Naive thymus-derived CD4-positive, alpha-beta T cell (primary cell): Measurements from ENCODE around the gene LYRM4. TPM values are rescaled to one million over a fixed set of nuclear protein-coding genes. Genes with fewer than 3 reads are reported as not detected.

ENCODE experiments used
- ATAC-seq: fragments of 150-1000 bp; cut with Tn5 transposase; 2 replicates; pipeline ENCODE4 v1.10.0; 2021; ENCODE audit warnings: mild to moderate bottlenecking, moderate library complexity
- CTCF ChIA-PET: fragments of 350-600 bp; sonication (Branson Sonifier 250); formaldehyde crosslinking; loops from one replicate; lab custom pipeline; 2021; ENCODE audit warnings: antibody characterized with exemption; lab: Charles Lee
- POLR2A ChIA-PET: fragments of 350-600 bp; sonication (Branson Sonifier 250); formaldehyde crosslinking; loops from one replicate; lab custom pipeline; 2021; ENCODE audit warnings: antibody characterized with exemption, inconsistent platforms; lab: Charles Lee
- DNase-seq, 9 donors: peaks; one replicate each; pipeline versions ENCODE4 v3.0.0 to v3.0.0-alpha.2; 2020 to 2022; ENCODE audit warnings: mixed read lengths in 1 of 9
- H3K27ac ChIP-seq: one replicate; pipeline ENCODE4 v1.7.0; 2013; ENCODE audit warnings: mild to moderate bottlenecking, low read depth, low read length, moderate library complexity
- H3K27me3 ChIP-seq, 2 donors: one replicate each; pipeline ENCODE4 v1.7.0; 2013; ENCODE audit warnings: low read length in 2 of 2, mild to moderate bottlenecking in 2 of 2, moderate library complexity in 2 of 2; ENCODE audit not compliant: control insufficient read depth in 2 of 2, insufficient read depth in 2 of 2
- H3K36me3 ChIP-seq, 3 experiments: 1 replicate in 2 of 3; 2 replicates in 1 of 3; pipeline ENCODE4 v1.7.0; 2013; ENCODE audit warnings: low read length in 3 of 3, mild to moderate bottlenecking in 3 of 3, moderate library complexity in 1 of 3; ENCODE audit not compliant: insufficient read depth in 3 of 3, control insufficient read depth in 2 of 3
- H3K4me1 ChIP-seq, 2 donors: one replicate each; pipeline ENCODE4 v1.7.0; 2013; ENCODE audit warnings: low read length in 2 of 2, mild to moderate bottlenecking in 2 of 2, moderate library complexity in 1 of 2; ENCODE audit not compliant: control insufficient read depth in 2 of 2, insufficient read depth in 2 of 2
- H3K4me3 ChIP-seq: 2 replicates; pipeline ENCODE4 v1.7.0; 2013; ENCODE audit warnings: mild to moderate bottlenecking, low read length
- H3K9me3 ChIP-seq, 3 experiments: 1 replicate in 2 of 3; 2 replicates in 1 of 3; pipeline ENCODE4 v1.7.0; 2013; ENCODE audit warnings: low read length in 3 of 3; ENCODE audit not compliant: control insufficient read depth in 2 of 3
- H3K27ac Mint-ChIP-seq, 9 donors: one replicate each; pipeline ENCODE4 v1.8.0; 2020 to 2022; ENCODE audit warnings: mixed read lengths in 9 of 9, mild to moderate bottlenecking in 8 of 9, moderate library complexity in 5 of 9, inconsistent platforms in 2 of 9
- H3K27me3 Mint-ChIP-seq, 5 donors: one replicate each; pipeline ENCODE4 v1.8.0; 2021 to 2022; ENCODE audit warnings: mixed read lengths in 5 of 5, mild to moderate bottlenecking in 1 of 5
- H3K36me3 Mint-ChIP-seq, 5 donors: one replicate each; pipeline ENCODE4 v1.8.0; 2020 to 2022; ENCODE audit warnings: mixed read lengths in 5 of 5, mild to moderate bottlenecking in 3 of 5, inconsistent platforms in 1 of 5
- H3K4me1 Mint-ChIP-seq, 7 donors: one replicate each; pipeline ENCODE4 v1.8.0; 2020 to 2022; ENCODE audit warnings: mixed read lengths in 7 of 7, mild to moderate bottlenecking in 3 of 7, inconsistent platforms in 1 of 7
- H3K4me3 Mint-ChIP-seq, 10 donors: one replicate each; pipeline ENCODE4 v1.8.0; 2020 to 2022; ENCODE audit warnings: mild to moderate bottlenecking in 10 of 10, mixed read lengths in 10 of 10, moderate library complexity in 6 of 10, inconsistent platforms in 2 of 10
- H3K9me3 Mint-ChIP-seq, 11 donors: one replicate each; pipeline ENCODE4 v1.8.0; 2020 to 2022; ENCODE audit warnings: mixed read lengths in 11 of 11, mild to moderate bottlenecking in 4 of 11, inconsistent platforms in 1 of 11, moderate library complexity in 1 of 11
- intact Hi-C, 2 donors: fragments of 100-400 bp; cut with micrococcal nuclease; formaldehyde crosslinking; loops; one replicate each; pipeline ENCODE4 v1.15.1; 2023
- polyA plus RNA-seq, 2 donors: library from polyadenylated mRNA; unstranded; fragments of 300-500 nt; fragmentation: Illumina TruSeq; gene quantifications; one replicate each; pipeline ENCODE4 v1.2.3, GENCODE V29; 2021
- total RNA-seq, 6 experiments: library from RNA in 5 of 6; stranded (reverse) in 5 of 6; gene quantifications; 1 replicate in 5 of 6; 2 replicates in 1 of 6; pipeline ENCODE4 v1.2.3 and lab custom pipeline; 2021 to 2026

The LYRM4 gene
- total and polyA plus RNA-seq, 7 experiments from 2014 or later, result 15.1 to 61.6 (median 24.4) TPM

DNA sequence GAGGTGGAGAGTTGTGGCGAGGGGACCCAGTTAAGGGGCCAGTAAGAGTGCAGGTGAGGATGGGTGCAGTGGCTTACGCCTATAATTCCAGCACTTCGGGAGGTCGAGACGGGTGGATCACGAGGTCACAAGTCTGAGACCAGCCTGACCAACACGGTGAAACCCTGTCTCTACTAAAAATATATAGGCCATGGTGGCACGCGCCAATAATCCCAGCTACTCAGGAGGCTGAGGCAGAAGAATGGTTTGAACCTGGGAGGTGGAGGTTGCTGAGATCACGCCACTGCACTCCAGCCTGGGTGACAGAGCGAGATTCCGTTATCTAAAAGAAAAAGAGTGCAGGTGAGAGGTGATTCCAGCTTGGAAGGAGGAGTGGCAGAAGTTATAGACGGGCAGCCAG is 147.7 kb downstream of the LYRM4 start:
- H3K9me3 ChIP-seq, result no peaks in the 10 kb centered on the region
- peaks cover 0 to 4% (median 0%) of the 10 kb centered on the region in 3 experiments for H3K36me3 ChIP-seq
- DNase-seq (no peak), ATAC-seq (no peak)
- no peaks in the 10 kb centered on the region for H3K27me3 ChIP-seq
- POLR2A ChIA-PET, result no interaction called here
- Mint-ChIP-seq H3K36me3 (peaks cover 0 to 29% (median 12%) of the 10 kb centered on the region in 5 donors), H3K4me1 (no peaks in the 10 kb centered on the region), H3K4me3 (no peak overlapping the region), H3K9me3 (peaks cover 0 to 2% (median 0%) of the 10 kb centered on the region in 11 donors), H3K27ac (no peak overlapping the region), H3K27me3 (no peaks in the 10 kb centered on the region)
- CTCF ChIA-PET, result no interaction called here
- H3K27ac ChIP-seq, result no peak overlapping the region
- no peaks in the 10 kb centered on the region for H3K4me1 ChIP-seq
- no peak overlapping the region for H3K4me3 ChIP-seq
- intact Hi-C loops, result no loop called here

DNA sequence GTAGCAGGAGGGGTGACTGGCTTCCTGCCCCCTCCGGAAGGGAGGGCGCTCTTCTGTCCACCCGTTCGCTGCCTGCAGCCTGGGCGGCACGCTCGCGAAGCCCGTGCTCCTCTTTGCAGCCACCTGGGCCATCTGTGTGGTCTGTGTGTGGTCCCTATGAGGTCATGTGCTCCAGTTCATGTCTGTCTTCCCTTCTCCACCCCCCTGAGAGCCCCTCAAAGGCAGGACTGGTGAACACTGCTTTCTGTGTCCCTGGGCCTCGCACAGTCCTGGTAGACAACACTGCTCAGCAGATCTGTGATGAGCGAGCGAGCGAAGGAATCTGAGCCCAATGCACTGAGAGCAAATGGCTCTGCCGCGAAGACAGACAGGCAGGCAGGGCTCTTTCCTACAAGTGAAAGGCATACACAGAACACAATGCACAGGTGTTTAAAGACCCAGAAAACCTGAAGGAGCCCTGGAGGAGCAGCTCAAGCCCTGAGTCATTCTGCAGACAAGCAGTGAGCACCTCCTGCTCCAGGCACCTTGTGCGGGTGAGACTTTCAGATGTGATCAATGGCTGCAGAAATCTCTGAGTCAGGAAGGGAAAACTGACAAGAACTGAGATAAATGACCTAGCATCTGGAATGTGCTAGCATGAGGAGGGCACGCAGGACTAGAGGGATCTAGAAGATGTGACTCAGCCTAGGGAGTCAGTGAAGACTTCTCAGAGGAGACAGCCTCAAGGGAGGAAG is 148.5 kb downstream of the LYRM4 start:
- no peak overlapping the region for H3K4me3 Mint-ChIP-seq
- H3K27me3 Mint-ChIP-seq, result no peaks in the 10 kb centered on the region
- peaks cover 0 to 2% (median 0%) of the 10 kb centered on the region in 11 donors for H3K9me3 Mint-ChIP-seq
- no peak overlapping the region for H3K27ac Mint-ChIP-seq
- no peak overlapping the region for H3K27ac ChIP-seq
- H3K36me3 ChIP-seq, result peaks cover 0 to 4% (median 0%) of the 10 kb centered on the region in 3 experiments
- ChIA-PET CTCF (no interaction called here), POLR2A (no interaction called here)
- peaks cover 0 to 38% (median 12%) of the 10 kb centered on the region in 5 donors for H3K36me3 Mint-ChIP-seq
- no peaks in the 10 kb centered on the region for H3K27me3 ChIP-seq
- no peaks in the 10 kb centered on the region for H3K4me1 Mint-ChIP-seq
- no peak overlapping the region for H3K4me3 ChIP-seq
- intact Hi-C loops, result no loop called here
- H3K4me1 ChIP-seq, result no peaks in the 10 kb centered on the region
- DNase-seq, result no peak
- ATAC-seq, result no peak
- no peaks in the 10 kb centered on the region for H3K9me3 ChIP-seq

DNA sequence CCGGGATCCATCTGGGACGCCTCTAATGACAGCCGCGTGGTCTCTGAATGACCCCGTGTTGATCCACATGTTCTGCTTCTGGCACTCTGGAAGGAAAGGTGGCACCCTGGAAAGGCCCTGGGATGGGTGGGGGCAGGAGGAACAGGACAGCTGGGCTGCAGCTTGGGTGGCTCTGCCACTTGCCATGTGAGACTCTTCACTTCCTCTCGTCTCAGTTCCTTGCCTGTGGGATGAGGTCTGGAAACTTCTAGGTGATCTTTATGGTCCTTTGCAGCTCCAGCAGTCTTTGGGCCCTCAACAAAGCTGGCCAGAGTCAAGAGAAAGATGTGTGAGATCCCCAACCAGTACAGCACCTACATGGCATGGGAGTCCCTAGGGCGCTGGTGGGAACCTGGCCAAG is 149.1 kb downstream of the LYRM4 start:
- ChIA-PET POLR2A (no interaction called here), CTCF (no interaction called here)
- intact Hi-C loops, result no loop called here
- H3K4me3 ChIP-seq, result no peak overlapping the region
- Mint-ChIP-seq H3K27me3 (no peaks in the 10 kb centered on the region), H3K9me3 (peaks cover 0 to 2% (median 0%) of the 10 kb centered on the region in 11 donors), H3K36me3 (peaks cover 0 to 38% (median 12%) of the 10 kb centered on the region in 5 donors), H3K4me1 (no peaks in the 10 kb centered on the region), H3K4me3 (no peak overlapping the region), H3K27ac (no peak overlapping the region)
- ATAC-seq (no peak), DNase-seq (no peak)
- H3K27ac ChIP-seq, result no peak overlapping the region
- no peaks in the 10 kb centered on the region for H3K4me1 ChIP-seq
- no peaks in the 10 kb centered on the region for H3K9me3 ChIP-seq
- no peaks in the 10 kb centered on the region for H3K27me3 ChIP-seq
- peaks cover 0 to 4% (median 0%) of the 10 kb centered on the region in 3 experiments for H3K36me3 ChIP-seq

DNA sequence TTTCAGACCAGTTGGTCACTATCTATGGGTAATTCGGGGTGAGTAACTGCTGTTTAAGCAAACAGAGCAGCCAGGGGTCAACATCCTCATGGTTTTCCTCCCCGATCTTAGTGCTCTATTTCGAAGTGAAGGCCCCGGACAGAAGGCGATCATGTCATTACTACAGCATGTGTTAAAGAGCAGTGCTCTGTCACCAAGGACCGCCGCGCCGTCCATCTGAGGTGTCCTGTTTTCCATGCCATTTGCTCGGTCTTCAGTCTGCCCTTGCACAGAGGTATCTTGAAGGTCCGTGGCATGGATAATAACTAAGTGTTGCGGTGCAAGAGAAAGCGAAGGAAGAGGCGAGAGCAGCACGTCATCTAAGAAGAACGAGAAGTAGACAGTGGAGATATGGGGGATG is 150.5 kb downstream of the LYRM4 start:
- POLR2A ChIA-PET, result no interaction called here
- Mint-ChIP-seq H3K4me1 (no peaks in the 10 kb centered on the region), H3K4me3 (no peak overlapping the region), H3K27me3 (no peaks in the 10 kb centered on the region), H3K36me3 (peaks cover 0 to 46% (median 16%) of the 10 kb centered on the region in 5 donors), H3K9me3 (peaks cover 0 to 7% (median 0%) of the 10 kb centered on the region in 11 donors), H3K27ac (no peak overlapping the region)
- no peaks in the 10 kb centered on the region for H3K4me1 ChIP-seq
- no peak overlapping the region for H3K27ac ChIP-seq
- H3K9me3 ChIP-seq, result no peaks in the 10 kb centered on the region
- H3K36me3 ChIP-seq, result peaks cover 0 to 4% (median 0%) of the 10 kb centered on the region in 3 experiments
- CTCF ChIA-PET, result no interaction called here
- no peak for DNase-seq
- no peak overlapping the region for H3K4me3 ChIP-seq
- intact Hi-C loops, result no loop called here
- no peaks in the 10 kb centered on the region for H3K27me3 ChIP-seq
- ATAC-seq, result no peak

DNA sequence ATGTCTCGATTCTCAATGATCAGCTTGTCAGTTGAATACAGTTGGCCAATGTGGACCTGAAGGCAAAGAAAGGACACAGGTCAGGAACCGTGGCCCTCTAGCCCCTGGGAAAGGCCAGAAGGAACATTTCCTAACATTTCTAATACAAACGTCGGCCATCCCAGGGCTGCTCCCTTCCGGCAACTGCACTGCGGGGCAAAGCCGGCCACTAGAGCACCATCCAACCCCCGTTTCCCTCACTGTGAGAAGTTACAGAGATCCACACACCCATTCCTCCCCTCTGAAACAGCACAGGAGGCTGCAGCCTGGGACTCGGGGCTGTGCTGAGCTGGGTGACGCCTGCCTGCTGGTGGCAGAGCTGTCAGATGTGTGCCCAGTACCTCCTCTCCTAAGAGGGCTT is 151.3 kb downstream of the LYRM4 start:
- Histone ChIP-seq H3K4me1 (no peaks in the 10 kb centered on the region), H3K36me3 (peaks cover 0 to 4% (median 0%) of the 10 kb centered on the region in 3 experiments), H3K4me3 (no peak overlapping the region), H3K27ac (no peak overlapping the region), H3K9me3 (no peaks in the 10 kb centered on the region), H3K27me3 (no peaks in the 10 kb centered on the region)
- POLR2A ChIA-PET, result no interaction called here
- H3K27me3 Mint-ChIP-seq, result no peaks in the 10 kb centered on the region
- peaks cover 0 to 46% (median 16%) of the 10 kb centered on the region in 5 donors for H3K36me3 Mint-ChIP-seq
- intact Hi-C loops, result no loop called here
- CTCF ChIA-PET, result interaction anchor here (0.5 kb wide), 1 partner anchor 189 kb away, joined by 3 read pairs; no protein-coding TSS in a partner anchor
- no peak for DNase-seq
- no peak for ATAC-seq
- H3K27ac Mint-ChIP-seq, result no peak overlapping the region
- H3K4me3 Mint-ChIP-seq, result no peak overlapping the region
- no peaks in the 10 kb centered on the region for H3K4me1 Mint-ChIP-seq
- H3K9me3 Mint-ChIP-seq, result peaks cover 0 to 8% (median 0%) of the 10 kb centered on the region in 11 donors

DNA sequence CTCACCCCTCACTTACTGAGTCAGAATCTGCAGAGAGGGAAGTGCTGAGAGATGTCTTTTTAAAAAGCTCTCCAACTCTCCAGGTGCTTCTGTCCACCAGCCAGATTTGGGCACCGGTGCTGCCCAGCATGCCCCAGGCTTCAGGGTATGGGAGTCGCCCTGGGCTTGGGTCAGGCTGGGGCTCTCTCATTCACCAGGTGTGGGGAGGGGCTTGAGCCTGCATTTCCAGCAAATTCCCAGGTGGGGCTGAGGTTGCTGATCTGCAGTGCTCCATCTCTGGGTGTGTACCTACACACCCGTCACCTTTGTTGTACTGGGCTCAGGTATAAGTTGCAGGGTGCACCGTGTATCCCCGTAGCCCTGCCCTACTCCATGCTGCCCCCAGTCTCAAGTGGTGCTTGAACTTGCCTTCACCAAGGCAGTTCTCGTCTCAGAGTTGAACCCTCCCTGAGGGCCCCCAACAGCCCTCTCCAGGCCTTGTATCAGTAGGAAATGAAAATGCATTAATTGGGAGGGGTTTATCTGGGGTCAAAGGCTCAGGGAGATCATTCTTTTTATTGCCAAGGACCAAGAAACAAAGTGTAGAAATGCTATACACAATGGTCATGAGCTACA is 152.1 kb downstream of the LYRM4 start:
- POLR2A ChIA-PET, result no interaction called here
- H3K4me3 Mint-ChIP-seq, result no peak overlapping the region
- ATAC-seq, result no peak
- no peaks in the 10 kb centered on the region for H3K9me3 ChIP-seq
- intact Hi-C loops, result no loop called here
- CTCF ChIA-PET, result no interaction called here
- DNase-seq, result no peak
- H3K27me3 Mint-ChIP-seq, result no peaks in the 10 kb centered on the region
- H3K27ac Mint-ChIP-seq, result no peak overlapping the region
- H3K4me1 Mint-ChIP-seq, result no peaks in the 10 kb centered on the region
- H3K4me3 ChIP-seq, result no peak overlapping the region
- no peak overlapping the region for H3K27ac ChIP-seq
- H3K36me3 ChIP-seq, result peaks cover 0 to 4% (median 0%) of the 10 kb centered on the region in 3 experiments
- peaks cover 0 to 15% (median 0%) of the 10 kb centered on the region in 11 donors for H3K9me3 Mint-ChIP-seq
- no peaks in the 10 kb centered on the region for H3K27me3 ChIP-seq
- no peaks in the 10 kb centered on the region for H3K4me1 ChIP-seq
- peaks cover 0 to 39% (median 16%) of the 10 kb centered on the region in 5 donors for H3K36me3 Mint-ChIP-seq
